T-helper 9 cell (primary cell): ENCODE results near the gene VGLL4.
"Not testable (repeated sequence)": the region's sequence is repeated elsewhere in the genome, so short reads cannot be mapped to it uniquely, and the experiment has no call there.

Experiments
- DNase-seq: peaks from one replicate; pipeline ENCODE4 v3.0.0-alpha.2; 2020
- total RNA-seq, 2 donors: gene quantifications; one replicate each; lab custom pipeline; 2026; lab: John Stamatoyannopoulos, UW

VGLL4 gene, protein sequence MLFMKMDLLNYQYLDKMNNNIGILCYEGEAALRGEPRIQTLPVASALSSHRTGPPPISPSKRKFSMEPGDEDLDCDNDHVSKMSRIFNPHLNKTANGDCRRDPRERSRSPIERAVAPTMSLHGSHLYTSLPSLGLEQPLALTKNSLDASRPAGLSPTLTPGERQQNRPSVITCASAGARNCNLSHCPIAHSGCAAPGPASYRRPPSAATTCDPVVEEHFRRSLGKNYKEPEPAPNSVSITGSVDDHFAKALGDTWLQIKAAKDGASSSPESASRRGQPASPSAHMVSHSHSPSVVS
- total RNA-seq: 25.3 to 36.9 reads per million in 2 donors

GRCh38 chr3:11643605-11644087, at the start of gene VGLL4:
Gene VGLL4 (minus strand): TSS chr3:11643915. CDS start chr3:11643518, 397 bp downstream.
- peak; percentile 34 for DNase-seq

- DNase-seq: no peak
Observed at GRCh38 chr3:11692532-11692813, 48.8 kb upstream of the VGLL4 start.

DNA sequence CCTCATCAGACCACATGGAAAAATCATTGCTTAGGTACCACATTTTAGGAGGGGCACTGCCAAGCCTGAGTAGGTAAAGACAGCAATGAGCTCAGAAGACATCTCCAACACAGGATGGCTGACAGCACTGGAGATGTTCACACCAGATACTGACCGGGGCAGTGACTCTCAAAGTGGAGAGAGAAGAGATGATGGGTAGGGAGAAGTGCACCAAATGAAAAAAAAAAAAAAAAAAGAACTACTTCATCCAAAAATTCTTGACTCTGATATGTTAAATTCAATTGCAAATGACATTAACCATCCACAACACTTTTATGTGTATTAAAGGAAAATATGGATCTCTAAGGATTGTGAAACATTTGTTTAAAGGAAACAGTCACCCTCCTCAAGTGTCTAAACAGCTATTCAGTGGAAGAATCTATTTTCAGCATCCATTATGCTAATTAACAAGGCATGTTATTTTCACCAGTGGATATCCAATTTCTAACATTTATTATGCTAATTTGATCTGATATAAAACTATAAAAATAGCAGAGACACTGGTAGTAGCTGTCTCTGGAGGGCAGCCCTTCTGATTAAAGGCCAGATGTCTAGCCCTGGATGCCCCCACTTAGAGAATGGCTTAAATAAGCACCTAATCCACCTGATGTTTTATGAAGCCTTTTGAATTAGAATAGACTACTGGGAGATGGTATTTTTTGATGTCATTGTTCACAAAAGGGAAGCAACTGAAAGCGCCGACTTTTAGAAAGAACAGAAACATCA, 48.2 kb upstream of the VGLL4 start:
- DNase-seq: no peak

DNA sequence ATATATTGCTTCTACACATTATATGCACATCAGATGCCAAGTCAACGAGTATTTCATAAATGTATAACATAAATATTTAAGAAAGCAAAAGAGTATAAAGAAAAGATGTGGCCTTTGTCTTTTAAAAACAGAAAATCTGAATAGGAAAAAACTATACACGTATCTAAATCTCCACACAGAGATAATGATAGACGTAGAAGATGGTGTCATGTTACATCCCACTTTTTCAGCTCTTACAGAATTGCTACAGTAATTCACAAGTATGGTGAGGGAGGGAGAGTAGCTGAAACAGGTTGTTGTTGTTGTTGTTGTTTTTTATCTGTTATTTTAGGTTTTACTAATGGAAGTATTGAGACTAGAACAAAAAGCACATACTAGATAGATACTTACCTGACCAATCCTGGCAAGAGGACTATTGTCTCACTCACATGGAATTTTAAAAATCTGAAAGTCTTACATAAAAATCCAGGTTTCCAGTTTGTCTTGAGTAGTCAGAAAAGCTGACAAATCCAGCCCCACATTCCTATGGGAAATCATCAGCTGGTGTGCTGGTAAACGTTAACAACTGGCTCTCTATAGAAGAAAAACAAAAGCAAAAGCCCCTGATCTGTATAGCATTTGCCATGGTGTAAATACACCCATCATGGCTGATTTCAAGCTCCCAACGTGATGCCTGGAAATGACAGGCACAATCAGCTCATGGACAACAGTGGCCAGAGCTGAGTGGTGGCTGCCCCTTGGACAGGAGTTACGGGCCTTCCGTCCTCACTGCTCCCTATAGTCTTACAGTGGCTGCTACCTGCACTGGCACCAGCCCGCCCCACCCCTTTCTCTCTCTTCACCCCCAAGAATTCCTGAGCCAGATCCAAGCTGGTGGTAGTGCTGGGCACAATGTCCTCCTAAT, 47.4 kb upstream of the VGLL4 start:
- no peak for DNase-seq

- no peak for DNase-seq
Observed at GRCh38 chr3:11689749-11690148, 46.0 kb upstream of the VGLL4 start.

GRCh38 chr3:11684980-11685379, 41.3 kb upstream of the VGLL4 start:
- DNase-seq: not testable (repeated sequence)

GRCh38 chr3:11680509-11680908, 36.8 kb upstream of the VGLL4 start:
- no peak for DNase-seq

- no peak for DNase-seq
Observed at GRCh38 chr3:11679964-11680363, 36.2 kb upstream of the VGLL4 start.

DNA sequence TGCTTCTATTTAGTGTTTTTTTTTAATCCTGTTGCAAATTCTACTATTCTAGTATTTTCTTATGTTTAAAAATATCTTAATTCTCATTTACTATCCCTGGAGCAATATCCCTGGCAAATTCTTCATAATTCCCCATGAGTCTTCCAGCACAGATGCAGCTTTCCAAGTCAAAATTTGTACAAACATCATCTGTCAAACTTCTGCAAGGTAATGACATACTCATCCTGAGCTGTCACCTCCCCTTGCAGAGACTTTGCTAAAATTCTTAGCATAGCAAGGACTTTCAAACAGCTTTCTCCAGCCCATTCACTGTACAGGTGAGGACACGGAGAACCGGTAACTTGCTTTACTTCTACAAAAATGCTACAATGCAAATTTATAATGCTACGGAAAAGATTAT, 28.6 kb upstream of the VGLL4 start:
- DNase-seq: no peak

GRCh38 chr3:11671648-11672100, 28.0 kb upstream of the VGLL4 start:
- DNase-seq: no peak

GRCh38 chr3:11668243-11669235, 24.8 kb upstream of the VGLL4 start:
- DNase-seq: no peak

- no peak for DNase-seq
Observed at GRCh38 chr3:11665331-11665730, 21.6 kb upstream of the VGLL4 start.

- no peak for DNase-seq
Observed at GRCh38 chr3:11662392-11662990, 18.8 kb upstream of the VGLL4 start.

- no peak for DNase-seq
Observed at GRCh38 chr3:11661827-11662226, 18.1 kb upstream of the VGLL4 start.

GRCh38 chr3:11661052-11661656, 17.4 kb upstream of the VGLL4 start:
- no peak for DNase-seq

DNA sequence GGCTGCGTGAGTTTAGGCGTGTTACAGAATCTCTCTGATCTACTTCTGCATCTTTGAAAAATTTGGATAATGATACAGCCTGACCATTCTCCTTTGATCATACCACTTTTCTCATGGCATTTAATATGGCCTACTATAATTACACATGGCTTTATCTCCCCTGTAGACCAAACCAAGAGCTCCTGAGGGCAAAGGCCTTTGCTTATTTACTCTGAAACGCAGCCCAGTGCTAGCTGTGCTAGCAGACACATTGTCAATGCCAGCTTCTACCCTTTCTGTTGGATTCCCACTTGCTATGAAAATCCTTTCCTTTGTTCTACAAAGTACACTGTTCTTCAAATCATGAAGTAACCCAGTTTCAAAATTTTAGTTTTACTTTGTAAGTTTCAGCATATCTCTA, 16.5 kb upstream of the VGLL4 start:
- no peak for DNase-seq

DNA sequence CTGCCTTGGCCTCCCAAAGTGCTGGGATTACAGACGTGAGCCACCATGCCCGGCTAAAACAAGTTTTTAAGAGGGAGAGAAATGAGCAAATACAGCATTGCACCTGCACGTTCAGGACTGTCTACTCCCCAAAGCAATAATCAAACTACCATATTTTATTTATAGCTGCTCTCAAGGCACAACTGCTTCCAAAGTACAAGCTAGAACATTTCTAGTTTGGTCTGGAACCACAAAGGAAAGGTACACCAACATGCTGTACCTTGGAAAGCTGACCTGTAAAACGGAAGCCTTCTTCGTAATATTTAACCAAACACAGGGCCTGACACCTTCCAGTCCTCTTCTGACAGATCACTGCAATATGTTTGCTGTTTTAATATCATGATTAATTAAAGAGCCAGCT, 14.5 kb upstream of the VGLL4 start:
- DNase-seq: no peak

- no peak for DNase-seq
Observed at GRCh38 chr3:11655196-11655928, 11.6 kb upstream of the VGLL4 start.

- no peak for DNase-seq
Observed at GRCh38 chr3:11654166-11654565, 10.5 kb upstream of the VGLL4 start.
